Activated CD4-positive, CD25-positive, alpha-beta regulatory T cell treated with anti-CD3 and anti-CD28 coated beads, Interleukin-2, amount 50 U/mL, for 16 hours (primary cell): ENCODE measurements around the gene ZRANB1.
"Not testable (repeated sequence)": the region's sequence is repeated elsewhere in the genome, so short reads cannot be mapped to it uniquely, and the experiment has no call there.

Experiments
- DNase-seq: peaks from one replicate; pipeline ENCODE4 v3.0.0-alpha.2; 2020; ENCODE audit warnings: low read depth, low spot score

ZRANB1 gene

DNA sequence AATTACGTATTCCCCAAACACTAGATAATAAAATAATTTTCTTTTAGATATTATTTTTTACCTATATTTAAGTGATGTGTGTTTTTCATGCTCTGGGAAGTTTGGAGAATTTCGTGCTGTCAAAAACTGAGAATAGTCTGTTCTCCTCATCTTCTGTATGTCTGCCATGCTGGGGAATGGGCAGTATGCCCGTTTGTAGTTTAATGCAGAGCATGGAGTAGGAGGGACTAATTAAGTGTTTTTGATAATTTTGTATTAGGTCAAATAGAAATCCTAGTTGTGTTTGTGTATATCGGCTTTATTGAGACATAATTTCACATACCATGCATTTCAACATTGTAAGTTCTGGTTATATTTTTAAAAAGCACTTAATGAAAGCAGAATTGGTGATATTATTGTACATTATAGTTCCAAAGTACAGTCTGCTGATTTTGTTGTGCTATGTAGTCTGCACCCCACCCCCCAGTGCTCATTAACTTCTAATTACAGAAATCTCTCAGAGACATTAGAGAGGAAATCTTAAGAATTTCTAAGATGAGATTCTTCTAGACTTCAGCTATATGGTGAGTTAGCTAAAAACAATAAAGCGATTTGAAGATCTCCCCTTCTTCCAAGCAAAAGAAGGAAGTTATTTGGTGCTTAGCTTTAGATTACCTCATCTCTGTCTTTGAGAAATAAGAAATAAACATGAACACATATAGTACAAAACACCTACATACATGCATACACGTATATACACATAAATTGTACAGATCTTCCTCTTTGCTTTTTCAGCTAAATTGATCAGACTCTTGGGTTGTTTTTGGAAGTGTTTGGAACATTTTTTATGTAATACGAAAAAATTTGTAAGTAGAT lies 22.2 kb downstream of the ZRANB1 start:
- DNase-seq = no peak

- DNase-seq = no peak
These were observed 24.1 kb downstream of the ZRANB1 start for GRCh38 chr10:124966008-124966407.

- DNase-seq = no peak
These were observed 25.3 kb downstream of the ZRANB1 start for GRCh38 chr10:124967255-124967654.

DNA sequence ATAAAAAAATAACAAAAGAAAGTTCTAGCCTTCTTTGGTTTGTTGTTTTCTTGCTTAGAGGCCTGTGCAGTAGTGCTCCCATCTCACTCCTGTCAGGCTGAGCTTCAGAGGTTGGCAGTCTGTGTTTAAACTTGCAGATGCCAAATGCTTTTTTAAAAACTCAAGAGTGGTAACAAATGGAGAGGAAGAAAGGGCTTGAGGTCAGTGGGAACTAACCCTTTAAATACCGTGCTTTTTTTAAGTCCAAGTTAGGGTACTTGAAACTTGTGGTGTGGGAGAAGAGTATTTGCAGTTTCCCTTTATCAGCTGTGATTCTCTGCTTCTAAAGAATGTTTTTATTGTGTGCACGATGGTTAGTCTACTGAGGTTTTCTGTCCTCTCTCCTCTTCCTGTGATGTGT lies 29.4 kb downstream of the ZRANB1 start:
- DNase-seq = no peak

- DNase-seq = no peak
These were observed 30.7 kb downstream of the ZRANB1 start for GRCh38 chr10:124972637-124973036.

DNA sequence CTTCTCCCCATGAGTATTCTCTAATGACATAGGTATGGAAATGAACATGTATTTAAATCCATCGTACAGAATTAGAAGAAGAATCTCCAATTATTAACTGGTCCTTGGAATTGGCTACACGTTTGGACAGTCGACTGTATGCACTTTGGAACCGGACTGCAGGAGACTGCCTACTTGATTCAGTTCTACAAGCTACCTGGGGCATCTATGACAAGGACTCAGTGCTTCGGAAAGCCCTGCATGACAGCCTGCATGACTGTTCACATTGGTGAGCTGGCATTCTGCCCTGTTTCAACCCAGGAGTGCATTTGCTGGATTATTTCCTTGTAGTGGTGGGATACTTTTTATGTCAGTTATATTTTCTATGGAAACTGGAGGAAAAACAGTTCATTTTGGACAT lies 32.2 kb downstream of the ZRANB1 start:
- DNase-seq = no peak

GRCh38 chr10:124975977-124976514 lies 34.1 kb downstream of the ZRANB1 start:
- DNase-seq = no peak

DNA sequence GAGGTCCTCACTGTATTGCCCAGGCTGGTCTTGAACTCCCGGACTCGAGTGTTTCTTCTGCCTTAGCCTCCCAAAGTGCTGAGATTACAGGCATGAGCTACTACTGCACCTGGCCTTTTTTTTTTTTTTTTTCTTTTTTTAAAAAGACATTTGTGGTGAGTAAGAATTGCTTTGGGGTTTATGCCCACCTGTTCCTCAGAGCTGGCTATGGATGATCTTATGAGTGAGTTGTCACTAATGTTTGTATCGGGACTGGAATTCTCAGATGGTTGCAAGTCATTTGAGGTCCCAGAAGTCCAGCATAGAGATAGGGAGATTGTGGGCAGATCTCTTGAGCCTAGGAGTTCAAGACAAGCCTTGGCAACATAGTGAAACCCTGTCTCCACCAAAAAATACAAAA lies 35.2 kb downstream of the ZRANB1 start:
- no peak for DNase-seq

DNA sequence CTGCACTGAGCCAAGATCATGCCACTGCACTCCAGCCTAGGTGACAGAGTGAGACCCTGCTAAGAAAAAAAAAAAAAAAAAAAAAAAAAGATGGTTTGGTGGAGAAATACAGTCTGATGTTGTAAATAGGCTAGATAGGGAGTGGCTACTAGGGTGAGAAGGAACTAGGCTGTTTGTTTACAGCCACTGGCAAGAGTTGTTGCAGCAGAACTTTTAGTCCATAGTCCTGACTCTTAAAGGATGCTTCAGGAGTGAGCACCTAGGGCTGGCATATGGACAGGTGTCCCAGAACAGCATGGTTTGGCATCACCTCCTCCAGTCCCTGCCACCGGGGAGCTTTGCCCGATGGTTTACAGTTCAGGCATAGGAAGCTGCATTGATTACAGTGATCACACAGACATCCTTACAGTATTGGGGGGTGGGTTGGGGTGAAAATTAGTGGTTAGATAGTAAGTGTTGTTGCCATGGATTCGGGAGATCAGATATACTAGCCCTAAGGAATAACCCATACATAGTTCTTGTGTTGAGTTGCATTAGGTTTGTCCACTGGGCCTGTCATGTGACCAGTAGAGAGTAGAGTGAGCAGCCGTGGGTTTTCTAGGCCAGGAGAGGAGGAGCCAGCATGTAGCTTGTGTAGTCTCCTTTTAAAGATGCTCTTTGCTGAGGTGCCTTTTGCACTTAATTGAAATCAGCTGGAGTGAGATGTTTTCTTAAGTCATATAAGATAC lies 35.9 kb downstream of the ZRANB1 start:
- DNase-seq = no peak

- DNase-seq = no peak
These were observed 36.4 kb downstream of the ZRANB1 start for GRCh38 chr10:124978376-124978725.

GRCh38 chr10:124983321-124983720 lies 41.4 kb downstream of the ZRANB1 start:
- DNase-seq = no peak

DNA sequence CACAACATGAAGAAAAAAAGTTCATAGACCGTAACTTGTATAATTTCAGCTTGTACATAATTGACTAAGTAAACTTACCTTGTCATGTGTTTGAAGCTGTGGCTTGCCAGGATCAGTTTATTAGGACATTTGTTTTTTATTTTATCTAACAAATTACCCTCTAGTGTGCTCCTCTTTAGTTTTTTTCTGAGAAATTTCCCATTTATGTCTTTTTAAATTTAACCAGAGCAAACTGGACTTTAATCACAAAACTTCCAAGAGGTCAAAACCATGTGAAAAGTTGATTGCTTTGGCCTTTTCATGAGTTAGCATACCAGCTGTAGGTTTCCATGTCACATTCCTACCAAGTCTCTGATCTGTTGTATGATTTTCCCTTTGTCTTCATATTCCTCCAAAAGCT lies 42.5 kb downstream of the ZRANB1 start:
- DNase-seq = no peak

- no peak for DNase-seq
These were observed 43.2 kb downstream of the ZRANB1 start for GRCh38 chr10:124985162-124985561.

DNA sequence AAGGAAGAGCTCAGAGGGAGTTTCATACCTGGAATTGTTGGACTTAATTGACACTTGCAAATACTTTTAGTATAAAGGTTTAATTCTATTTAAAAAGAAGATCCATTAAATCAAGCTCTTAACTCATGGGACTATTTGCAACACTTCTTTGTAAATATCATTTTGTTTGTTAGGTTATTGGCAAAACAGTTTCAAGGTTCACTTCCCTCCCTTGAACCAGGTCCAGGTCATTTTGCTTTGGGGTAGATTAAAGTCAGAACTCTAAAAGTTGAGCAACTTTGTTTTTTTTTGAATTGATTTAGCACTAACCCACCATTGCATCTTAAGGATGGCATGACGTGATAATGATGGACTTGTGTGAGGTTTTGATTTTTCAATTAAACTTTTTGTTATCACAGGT lies 45.9 kb downstream of the ZRANB1 start:
- no peak for DNase-seq

- not testable (repeated sequence) for DNase-seq
These were observed 46.8 kb downstream of the ZRANB1 start for GRCh38 chr10:124988753-124989152.

GRCh38 chr10:124989526-124989925 lies 47.6 kb downstream of the ZRANB1 start:
- no peak for DNase-seq

DNA sequence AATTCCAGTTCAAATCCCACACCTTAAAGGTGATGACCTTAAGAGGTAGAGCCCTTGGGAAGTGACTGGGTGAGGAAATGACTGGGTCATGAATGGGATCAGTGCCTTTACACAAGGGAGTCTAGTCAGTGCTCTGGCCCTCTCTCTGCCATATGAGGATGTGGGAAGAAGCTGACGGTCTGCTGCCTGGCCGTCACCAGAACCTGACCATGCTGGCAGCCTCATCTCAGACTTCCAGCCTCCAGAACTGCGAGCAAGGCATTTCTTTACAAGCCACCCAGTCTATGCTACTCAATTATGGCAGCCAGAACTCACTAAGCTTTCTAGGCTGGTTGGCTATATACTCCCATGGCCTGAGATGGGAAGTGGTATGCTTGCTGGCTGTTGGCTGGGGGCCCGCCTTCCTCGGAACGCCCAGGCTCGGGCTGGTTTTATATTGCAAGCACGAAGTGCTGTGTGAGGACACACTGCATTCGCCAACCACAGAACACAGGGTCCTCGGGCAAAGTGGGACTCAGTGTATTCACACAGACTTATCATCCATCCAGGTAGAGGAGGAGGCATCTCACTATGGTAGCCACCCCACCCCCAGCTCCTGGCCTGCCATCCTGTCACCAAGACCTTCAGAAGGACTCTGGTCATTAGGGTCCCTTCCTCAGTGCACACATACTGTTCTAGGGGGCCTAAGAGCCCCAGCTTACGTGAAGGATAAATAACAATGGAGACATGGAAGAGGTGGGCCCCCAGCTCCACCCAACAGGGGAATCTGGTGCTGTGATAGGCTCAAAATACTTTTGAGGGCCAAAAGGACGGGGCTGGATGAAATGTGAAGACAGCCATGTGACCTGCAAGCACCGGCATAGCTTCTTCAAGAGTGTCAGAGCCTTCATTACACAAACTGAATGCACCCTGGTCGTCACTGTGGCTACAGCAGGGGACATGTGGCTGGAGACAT lies 49.0 kb downstream of the ZRANB1 start:
- no peak for DNase-seq

DNA sequence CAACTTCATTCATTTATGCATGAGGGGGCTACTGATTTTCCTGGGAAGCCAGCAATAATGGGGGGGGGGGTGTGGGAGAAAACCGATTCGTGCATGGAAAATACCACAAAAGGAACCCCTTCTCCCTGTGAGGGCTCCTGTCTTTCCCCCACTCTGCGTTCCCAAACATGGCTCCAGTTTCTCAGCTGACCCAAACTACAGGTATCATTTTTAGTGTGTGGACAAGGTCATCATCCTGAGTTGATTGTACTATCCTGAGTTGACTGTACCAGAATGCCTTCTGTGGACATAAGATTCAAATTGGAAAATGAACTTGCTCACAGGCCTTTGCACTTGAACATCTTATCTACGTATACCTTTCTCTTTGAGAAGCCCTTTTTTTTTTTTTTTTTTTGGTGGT lies 49.9 kb downstream of the ZRANB1 start:
- DNase-seq = no peak

DNA sequence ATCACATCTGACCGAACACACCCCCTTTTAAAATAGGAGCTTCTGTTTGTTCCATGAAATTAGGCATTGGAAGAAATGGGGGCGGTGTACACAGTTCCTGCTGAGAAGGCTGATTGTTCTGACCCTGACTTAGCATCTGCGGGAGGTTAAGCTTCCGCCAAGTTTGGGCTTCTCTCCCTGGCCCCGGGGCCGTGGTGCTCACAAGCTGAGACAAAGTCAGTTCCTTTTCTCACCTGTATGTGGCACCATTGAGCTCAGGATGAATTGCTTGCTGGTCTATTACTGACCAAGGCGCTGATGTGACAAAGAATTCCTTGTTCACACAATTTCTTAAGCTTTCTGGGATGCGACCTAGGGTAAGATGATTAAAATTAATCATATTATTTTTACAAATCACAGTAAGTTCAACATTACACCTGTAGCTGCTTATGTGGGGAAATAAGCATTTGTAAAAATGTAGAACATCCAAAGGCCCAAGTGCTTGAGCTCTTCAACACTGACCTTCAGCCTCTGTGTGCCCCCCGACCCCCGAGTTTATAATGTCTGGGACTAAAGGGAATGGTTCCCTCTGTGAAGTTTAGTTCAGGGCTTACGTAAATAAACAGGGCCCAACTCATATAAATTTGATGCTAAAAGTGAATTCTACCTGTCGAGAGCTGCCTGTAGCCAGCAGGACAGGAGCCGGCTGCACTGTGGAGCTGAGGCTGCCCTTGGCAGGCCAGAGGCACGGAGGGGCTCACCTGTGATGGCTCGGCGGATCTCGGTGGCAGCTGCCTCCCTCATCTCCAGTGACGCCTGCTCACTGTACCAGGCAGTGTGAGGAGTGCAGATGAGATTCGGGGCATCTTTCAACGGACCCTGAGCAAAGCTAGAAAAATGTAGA lies 50.8 kb downstream of the ZRANB1 start:
- no peak for DNase-seq

GRCh38 chr10:124993345-124993708 lies 51.4 kb downstream of the ZRANB1 start:
- no peak for DNase-seq
